Kidney epithelial cell (primary cell): ENCODE measurements around the gene MAEA. TPM values are rescaled to one million over a fixed set of nuclear protein-coding genes. Genes with fewer than 3 reads are reported as not detected.

Experiments used
- DNase-seq: peaks from one replicate; pipeline ENCODE4 v3.0.0-alpha.2; 2010; ENCODE audit warnings: low read depth
- H3K27me3 ChIP-seq: 2 replicates; pipeline ENCODE4 v1.6.0; 2011; ENCODE audit warnings: low read length; ENCODE audit not compliant: control insufficient read depth, insufficient read depth
- H3K36me3 ChIP-seq: 2 replicates; pipeline ENCODE4 v1.5.1; 2011; ENCODE audit warnings: low read length; ENCODE audit not compliant: control insufficient read depth, insufficient read depth
- H3K4me3 ChIP-seq: 2 replicates; pipeline ENCODE4 v1.5.1; 2011; ENCODE audit warnings: low read depth, mild to moderate bottlenecking, control low read depth, low read length
- total RNA-seq: library from RNA; depleted of rRNA; stranded (reverse); fragments of >200 nt; gene quantifications from 2 replicates; pipeline ENCODE4 v1.2.3, GENCODE V29; 2015
- TF ChIP-seq, protein P1 (sequence below): IDR thresholded peaks from 2 replicates; pipeline ENCODE4 v1.5.1; 2011; ENCODE audit warnings: mild to moderate bottlenecking, moderate library complexity, low read length, control low read depth, inconsistent platforms; ENCODE audit not compliant: insufficient read depth, poor library complexity, severe bottlenecking

MAEA gene
- total RNA-seq, 1 donor from 2014 or later: 79.1 TPM

DNA sequence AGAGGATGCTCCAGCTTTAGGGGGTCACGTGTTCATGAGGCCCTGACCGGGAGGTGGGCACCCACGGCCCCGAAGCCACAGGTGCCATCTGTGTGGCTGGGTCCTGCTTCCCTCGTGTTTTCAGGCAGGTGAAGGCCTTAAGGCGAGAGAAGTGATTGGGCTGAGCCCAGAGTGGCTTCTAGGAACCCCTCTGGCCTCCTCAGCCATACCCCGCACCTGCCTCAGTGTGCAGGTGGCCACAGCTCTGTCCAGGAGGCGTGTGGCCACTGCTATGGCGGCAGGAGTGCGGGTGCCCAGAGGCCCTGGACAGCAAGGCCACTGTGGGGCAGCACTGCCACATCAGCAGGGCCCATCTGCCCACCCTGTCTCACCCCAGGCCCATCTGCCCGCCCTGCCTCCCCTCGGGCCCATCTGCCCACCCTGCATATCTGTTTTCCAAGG is 91.5 kb downstream of the MAEA start:
- TF ChIP-seq, protein P1, sequence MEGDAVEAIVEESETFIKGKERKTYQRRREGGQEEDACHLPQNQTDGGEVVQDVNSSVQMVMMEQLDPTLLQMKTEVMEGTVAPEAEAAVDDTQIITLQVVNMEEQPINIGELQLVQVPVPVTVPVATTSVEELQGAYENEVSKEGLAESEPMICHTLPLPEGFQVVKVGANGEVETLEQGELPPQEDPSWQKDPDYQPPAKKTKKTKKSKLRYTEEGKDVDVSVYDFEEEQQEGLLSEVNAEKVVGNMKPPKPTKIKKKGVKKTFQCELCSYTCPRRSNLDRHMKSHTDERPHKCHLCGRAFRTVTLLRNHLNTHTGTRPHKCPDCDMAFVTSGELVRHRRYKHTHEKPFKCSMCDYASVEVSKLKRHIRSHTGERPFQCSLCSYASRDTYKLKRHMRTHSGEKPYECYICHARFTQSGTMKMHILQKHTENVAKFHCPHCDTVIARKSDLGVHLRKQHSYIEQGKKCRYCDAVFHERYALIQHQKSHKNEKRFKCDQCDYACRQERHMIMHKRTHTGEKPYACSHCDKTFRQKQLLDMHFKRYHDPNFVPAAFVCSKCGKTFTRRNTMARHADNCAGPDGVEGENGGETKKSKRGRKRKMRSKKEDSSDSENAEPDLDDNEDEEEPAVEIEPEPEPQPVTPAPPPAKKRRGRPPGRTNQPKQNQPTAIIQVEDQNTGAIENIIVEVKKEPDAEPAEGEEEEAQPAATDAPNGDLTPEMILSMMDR: no peak
- H3K4me3 ChIP-seq: no peak overlapping the region
- no peaks in the 10 kb centered on the region for H3K36me3 ChIP-seq
- no peak for DNase-seq
- H3K27me3 ChIP-seq: no peaks in the 10 kb centered on the region

DNA sequence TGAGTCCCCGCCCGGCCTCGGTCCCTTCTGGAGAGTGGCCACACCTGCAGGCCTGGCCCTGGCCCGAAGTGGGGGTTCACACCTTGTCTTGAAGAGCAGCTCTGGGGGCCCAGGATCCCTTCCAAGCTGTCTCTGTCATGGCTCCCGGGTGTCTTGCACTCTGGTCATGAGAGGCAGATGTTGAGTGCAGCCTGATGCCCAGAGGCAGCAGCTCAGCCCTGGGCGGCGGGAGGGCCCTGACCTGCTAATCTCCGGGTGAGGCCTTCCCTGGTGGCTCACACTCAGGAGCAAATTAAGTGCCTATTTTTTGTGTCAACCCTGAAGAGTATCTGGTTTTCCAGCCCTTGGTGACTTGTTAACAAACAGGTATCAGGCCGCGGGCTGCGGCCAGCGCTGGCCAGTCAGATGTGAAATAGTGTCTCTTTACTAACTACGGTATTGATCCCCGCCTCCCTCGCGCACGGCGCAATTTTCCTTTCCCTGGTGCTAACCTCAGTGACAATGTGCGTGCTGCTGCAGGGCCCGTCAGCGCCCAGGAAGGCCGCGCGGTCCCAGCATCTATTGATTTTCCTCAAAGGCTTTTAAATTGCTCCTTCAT is 92.4 kb downstream of the MAEA start:
- no peak for DNase-seq
- TF ChIP-seq, protein P1: no peak
- no peaks in the 10 kb centered on the region for H3K36me3 ChIP-seq
- no peaks in the 10 kb centered on the region for H3K27me3 ChIP-seq
- no peak overlapping the region for H3K4me3 ChIP-seq

DNA sequence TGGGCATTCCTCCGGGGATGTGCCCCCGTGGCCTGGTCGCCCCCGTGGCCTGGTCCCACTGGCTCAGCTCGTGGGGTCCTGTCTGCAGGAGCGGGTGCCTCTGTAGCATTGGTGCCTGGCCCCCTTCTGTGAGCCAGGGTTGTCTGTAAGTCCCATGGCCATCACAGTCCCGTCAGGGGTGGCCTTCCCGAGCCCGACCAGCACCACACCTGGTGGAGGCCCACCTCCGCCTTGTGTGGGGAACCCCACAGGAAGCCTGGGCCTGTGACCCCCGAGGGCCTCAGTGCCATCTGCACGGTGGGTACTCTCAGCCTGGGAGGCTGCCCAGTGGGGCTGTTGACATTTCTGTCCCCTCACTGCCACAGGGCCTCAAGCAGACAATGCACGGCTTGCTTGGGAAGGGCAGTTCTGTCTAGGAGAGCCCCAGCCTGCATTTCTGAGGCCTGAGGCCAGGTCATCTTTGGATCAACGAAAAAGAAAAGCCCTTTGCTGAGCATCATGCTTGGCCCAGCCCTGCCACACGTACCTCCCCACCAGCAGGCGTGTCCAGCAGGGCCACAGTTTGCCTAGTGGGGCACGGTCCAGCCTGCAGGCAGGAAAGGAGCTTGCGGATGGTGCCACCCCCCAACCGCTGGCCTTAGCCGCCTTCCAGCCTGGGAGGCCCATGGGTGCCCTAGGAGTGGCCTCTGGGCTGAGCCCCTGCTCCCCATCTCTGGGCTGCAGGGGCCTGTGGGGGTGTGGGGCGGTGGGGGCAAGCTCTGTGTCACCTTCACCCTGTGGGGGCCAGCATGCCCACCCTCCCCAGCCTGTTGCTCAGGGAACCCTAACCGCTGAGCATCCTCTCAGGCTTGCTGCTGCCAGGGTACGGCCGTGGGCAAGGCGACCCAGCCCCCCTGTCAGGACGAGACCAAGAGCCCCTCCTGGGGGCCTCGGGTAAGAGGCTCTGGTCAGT is 93.4 kb downstream of the MAEA start:
- no peak for DNase-seq
- Histone ChIP-seq H3K4me3 (no peak overlapping the region), H3K27me3 (no peaks in the 10 kb centered on the region), H3K36me3 (no peaks in the 10 kb centered on the region)
- TF ChIP-seq, protein P1: no peak

DNA sequence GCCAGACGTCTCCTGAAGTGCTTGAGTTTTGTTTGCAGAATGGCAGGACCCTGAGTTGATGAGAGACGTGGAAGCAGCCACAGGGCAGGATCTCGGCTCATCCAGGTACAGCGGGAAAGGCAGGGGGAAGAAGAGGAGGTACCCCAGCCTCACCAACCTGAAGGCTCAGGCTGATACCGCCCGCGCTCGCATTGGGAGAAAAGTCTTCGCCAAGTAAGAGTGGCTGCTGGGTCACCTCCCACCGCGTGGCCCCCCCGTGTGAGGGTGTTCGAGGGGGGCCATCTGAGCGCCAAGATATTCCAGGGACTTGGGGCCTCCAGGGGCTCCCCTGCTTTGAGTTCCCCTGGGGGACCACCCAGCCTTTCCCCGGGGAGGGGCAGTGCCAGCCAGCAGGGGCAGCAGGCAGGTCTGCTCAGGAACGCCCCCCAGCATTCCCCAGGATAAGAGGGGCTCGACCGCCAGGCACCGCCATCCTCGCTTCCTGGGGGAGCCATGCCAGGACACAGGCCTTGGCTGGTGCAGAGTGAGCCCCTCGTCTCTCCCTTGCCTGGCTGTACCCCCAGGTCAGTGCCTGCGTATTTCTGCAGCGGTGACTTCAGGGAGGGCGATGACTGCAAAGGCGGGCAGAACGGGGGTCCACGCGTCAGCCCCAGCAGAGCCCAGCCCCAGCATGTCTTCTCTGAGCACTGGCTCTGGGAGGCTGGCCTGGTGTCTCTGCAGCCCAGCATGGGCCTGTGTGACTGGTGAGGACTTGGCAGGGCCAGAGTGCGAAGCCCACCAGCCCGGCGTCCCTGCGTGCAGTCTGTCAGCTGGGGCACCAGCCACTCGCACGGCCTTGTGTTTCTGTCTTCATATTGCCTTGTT is 94.3 kb downstream of the MAEA start:
- TF ChIP-seq, protein P1: no peak
- no peak for DNase-seq
- H3K36me3 ChIP-seq: no peaks in the 10 kb centered on the region

DNA sequence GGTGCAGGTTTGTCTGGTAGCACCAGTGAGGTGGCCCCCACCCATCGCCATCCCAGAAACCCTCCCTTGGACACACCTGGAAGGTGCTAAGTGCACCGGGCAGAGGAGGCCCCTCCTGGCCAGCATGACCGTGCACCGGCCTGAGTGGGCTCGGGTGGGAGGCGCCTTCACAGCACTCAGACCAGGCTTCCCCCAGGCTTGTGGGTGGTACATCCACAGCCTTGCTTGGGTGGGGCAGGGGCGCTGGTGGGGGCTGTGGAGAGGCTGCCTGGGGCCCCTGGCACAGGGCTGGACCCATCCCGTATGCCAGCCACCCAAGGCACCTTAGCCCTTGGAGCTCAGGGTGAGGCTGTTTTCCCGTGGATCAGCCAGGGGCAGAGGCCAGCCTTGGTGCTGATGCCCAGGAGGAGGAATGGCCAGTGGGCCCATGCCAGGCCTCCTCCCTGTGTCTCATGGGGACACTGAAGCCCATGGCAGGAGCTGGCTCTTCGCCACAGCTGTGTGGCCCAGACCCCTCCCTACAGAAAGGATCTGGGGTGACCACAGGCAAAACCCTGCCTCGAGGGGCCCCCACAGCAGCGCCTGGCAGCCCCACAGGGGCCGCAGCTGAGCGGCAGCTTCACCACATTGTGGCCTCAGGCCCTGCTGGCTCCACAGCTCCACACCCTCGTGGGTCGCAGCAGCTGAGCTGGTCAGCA is 95.1 kb downstream of the MAEA start:
- TF ChIP-seq, protein P1: no peak
- no peak for DNase-seq
- H3K36me3 ChIP-seq: no peaks in the 10 kb centered on the region

More for the DNA sequence above, 94.3 kb downstream of the MAEA start:
- Histone ChIP-seq H3K4me3 (no peak overlapping the region), H3K27me3 (no peaks in the 10 kb centered on the region)

More for the DNA sequence above, 95.1 kb downstream of the MAEA start:
- no peaks in the 10 kb centered on the region for H3K27me3 ChIP-seq
- no peak overlapping the region for H3K4me3 ChIP-seq
